Measurements from ENCODE around the gene ZNF438. TPM values are rescaled to one million over a fixed set of nuclear protein-coding genes. Genes with fewer than 3 reads are reported as not detected.
"Not testable (repeated sequence)": the region's sequence is repeated elsewhere in the genome, so short reads cannot be mapped to it uniquely, and the experiment has no call there.

Gene ZNF438
- total RNA-seq, 3 donors from 2014 or later: 4.7 to 12.3 (median 5.0) TPM

DNA sequence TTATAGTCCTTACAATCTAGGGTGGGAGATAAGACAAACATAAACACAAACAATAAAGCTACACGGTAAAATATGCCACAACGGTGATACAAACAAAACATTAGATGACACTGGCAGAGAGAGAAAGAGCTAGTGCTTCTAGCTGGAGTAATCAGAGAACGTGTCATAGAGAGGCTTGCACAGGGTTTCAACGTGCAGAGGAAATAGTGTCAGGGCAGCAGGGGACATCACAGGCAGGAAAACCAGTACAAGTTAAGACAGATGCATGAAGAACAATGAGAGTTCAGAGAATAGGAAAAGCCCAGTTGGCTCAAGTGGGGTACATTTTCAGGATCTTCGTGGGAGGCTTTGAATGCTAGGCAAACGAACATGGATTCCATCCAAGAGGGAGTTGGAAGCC is 91.4 kb downstream of the ZNF438 start:
- no peak overlapping the region for H3K4me3 ChIP-seq
- no peaks in the 10 kb centered on the region for H3K4me1 ChIP-seq (ENCODE audit: low read depth)
- H3K9me3 ChIP-seq: no peaks in the 10 kb centered on the region
- no peaks in the 10 kb centered on the region for H3K36me3 ChIP-seq (ENCODE audit: low read depth)
- TF ChIP-seq, protein P1, sequence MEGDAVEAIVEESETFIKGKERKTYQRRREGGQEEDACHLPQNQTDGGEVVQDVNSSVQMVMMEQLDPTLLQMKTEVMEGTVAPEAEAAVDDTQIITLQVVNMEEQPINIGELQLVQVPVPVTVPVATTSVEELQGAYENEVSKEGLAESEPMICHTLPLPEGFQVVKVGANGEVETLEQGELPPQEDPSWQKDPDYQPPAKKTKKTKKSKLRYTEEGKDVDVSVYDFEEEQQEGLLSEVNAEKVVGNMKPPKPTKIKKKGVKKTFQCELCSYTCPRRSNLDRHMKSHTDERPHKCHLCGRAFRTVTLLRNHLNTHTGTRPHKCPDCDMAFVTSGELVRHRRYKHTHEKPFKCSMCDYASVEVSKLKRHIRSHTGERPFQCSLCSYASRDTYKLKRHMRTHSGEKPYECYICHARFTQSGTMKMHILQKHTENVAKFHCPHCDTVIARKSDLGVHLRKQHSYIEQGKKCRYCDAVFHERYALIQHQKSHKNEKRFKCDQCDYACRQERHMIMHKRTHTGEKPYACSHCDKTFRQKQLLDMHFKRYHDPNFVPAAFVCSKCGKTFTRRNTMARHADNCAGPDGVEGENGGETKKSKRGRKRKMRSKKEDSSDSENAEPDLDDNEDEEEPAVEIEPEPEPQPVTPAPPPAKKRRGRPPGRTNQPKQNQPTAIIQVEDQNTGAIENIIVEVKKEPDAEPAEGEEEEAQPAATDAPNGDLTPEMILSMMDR (IDR thresholded peaks at IDR 0.05): no peak
- ATAC-seq (no peak), DNase-seq (no peak)
- intact Hi-C loops (cut with DNase I, micrococcal nuclease): no loop called here

- intact Hi-C loops (cut with DNase I, micrococcal nuclease): no loop called here
- no peak for ATAC-seq
- Histone ChIP-seq H3K4me3 (no peak overlapping the region), H3K36me3 (ENCODE audit: low read depth) (no peaks in the 10 kb centered on the region), H3K9me3 (no peaks in the 10 kb centered on the region), H3K4me1 (ENCODE audit: low read depth) (no peaks in the 10 kb centered on the region)
- no peak for DNase-seq
- TF ChIP-seq, protein P1 (IDR thresholded peaks at IDR 0.05): no peak
These were observed 91.9 kb downstream of the ZNF438 start for GRCh38 chr10:30939643-30940251.

- DNase-seq (no peak), ATAC-seq (no peak)
- TF ChIP-seq, protein P1 (IDR thresholded peaks at IDR 0.05): no peak
- no peaks in the 10 kb centered on the region for H3K4me1 ChIP-seq (ENCODE audit: low read depth)
- H3K4me3 ChIP-seq: no peak overlapping the region
- no peaks in the 10 kb centered on the region for H3K36me3 ChIP-seq (ENCODE audit: low read depth)
- intact Hi-C loops (cut with DNase I, micrococcal nuclease): no loop called here
- no peaks in the 10 kb centered on the region for H3K9me3 ChIP-seq
These were observed 96.6 kb downstream of the ZNF438 start for GRCh38 chr10:30935078-30935477.

DNA sequence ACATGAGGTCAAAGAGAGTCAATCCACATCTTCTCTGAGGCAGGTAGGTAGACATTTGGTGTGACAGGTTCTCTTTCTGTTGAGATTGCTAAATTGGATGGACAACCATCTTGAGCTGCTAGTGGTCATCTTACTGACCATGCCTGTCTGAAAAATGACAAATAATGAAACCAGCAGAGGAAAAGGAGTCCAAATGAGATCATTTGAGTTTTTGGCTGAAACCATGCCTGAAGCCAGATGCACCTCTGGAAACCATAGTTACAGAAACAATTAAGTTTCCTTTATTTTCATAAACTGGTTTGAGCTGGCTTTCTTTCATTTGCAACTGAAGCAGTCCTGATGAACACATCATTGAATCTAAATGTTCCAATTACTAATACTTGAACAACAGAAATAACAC is 100.6 kb downstream of the ZNF438 start:
- Histone ChIP-seq H3K9me3 (no peaks in the 10 kb centered on the region), H3K4me1 (ENCODE audit: low read depth) (no peaks in the 10 kb centered on the region), H3K36me3 (ENCODE audit: low read depth) (no peaks in the 10 kb centered on the region), H3K4me3 (no peak overlapping the region)
- TF ChIP-seq, protein P1 (IDR thresholded peaks at IDR 0.05): no peak
- DNase-seq (no peak), ATAC-seq (no peak)
- intact Hi-C loops (cut with DNase I, micrococcal nuclease): no loop called here

DNA sequence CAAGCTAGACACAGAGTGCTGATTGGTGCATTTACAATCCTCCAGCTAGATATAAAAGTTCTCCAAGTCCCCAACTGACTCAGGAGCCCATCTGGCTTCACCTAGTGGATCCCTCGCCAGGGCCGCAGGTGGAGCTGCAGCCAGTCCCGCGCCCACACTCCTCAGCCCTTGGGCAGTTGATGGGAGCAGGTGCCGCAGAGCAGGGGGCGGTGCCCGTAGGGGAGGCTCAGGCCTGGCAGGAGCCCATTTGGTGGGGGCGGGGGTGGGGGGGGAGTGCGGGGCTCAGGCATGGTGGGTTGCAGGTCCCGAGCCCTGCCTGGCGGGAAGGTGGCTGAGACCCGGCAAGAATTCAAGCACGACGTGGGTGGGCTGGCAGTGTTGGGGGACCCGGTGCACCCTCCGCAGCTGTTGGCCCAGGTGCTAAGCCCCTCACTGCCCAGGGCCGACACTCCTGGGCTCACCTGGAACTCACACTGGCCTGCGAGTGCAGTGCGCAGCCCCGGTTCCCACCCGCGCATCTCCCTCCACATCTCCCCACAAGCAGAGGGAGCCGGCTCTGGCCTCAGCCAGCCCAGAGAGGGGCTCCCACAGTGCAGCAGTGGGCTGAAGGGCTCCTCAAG is 101.7 kb downstream of the ZNF438 start:
- Histone ChIP-seq H3K9me3 (peaks cover 1% of the 10 kb centered on the region), H3K36me3 (ENCODE audit: low read depth) (no peaks in the 10 kb centered on the region), H3K4me3 (no peak overlapping the region), H3K4me1 (ENCODE audit: low read depth) (no peaks in the 10 kb centered on the region)
- intact Hi-C loops (cut with DNase I, micrococcal nuclease): no loop called here
- ATAC-seq (no peak), DNase-seq (no peak)
- TF ChIP-seq, protein P1 (IDR thresholded peaks at IDR 0.05): no peak

GRCh38 chr10:30929311-30929729 is 102.3 kb downstream of the ZNF438 start:
- DNase-seq; H3K4me1 ChIP-seq (ENCODE audit: low read depth); intact Hi-C loops (cut with DNase I, micrococcal nuclease); H3K4me3 ChIP-seq; H3K36me3 ChIP-seq (ENCODE audit: low read depth); H3K9me3 ChIP-seq; ATAC-seq: not testable (repeated sequence)
